H9 (cell line): ENCODE results near the gene FHL3. TPM values are rescaled to one million over a fixed set of nuclear protein-coding genes. Genes with fewer than 3 reads are reported as not detected.

Experiments
- DNase-seq: peaks from one replicate; pipeline ENCODE4 v3.0.0-alpha.2; 2017
- H2AFZ ChIP-seq: one replicate; pipeline ENCODE4 v1.6.1; 2013; ENCODE audit warnings: mild to moderate bottlenecking, low read length, control low read depth, moderate library complexity
- H2AK5ac ChIP-seq: 2 replicates; pipeline ENCODE4 v1.6.1; 2013; ENCODE audit warnings: low read length, control low read depth, mixed read lengths; ENCODE audit not compliant: insufficient read length
- H2BK120ac ChIP-seq: one replicate; pipeline ENCODE4 v1.6.1; 2013; ENCODE audit warnings: low read depth, mild to moderate bottlenecking, low read length, control low read depth, inconsistent platforms; ENCODE audit not compliant: poor library complexity, severe bottlenecking
- H2BK12ac ChIP-seq: 2 replicates; pipeline ENCODE4 v1.6.1; 2013; ENCODE audit warnings: low read length, control low read depth, mixed read lengths, low read depth; ENCODE audit not compliant: insufficient read length
- H2BK15ac ChIP-seq: 2 replicates; pipeline ENCODE4 v1.6.1; 2013; ENCODE audit warnings: low read depth, low read length, control low read depth
- H2BK20ac ChIP-seq: one replicate; pipeline ENCODE4 v1.6.1; 2013; ENCODE audit warnings: low read depth, mild to moderate bottlenecking, low read length, control low read depth, inconsistent platforms; ENCODE audit not compliant: poor library complexity, severe bottlenecking
- H2BK5ac ChIP-seq: 2 replicates; pipeline ENCODE4 v1.6.1; 2013; ENCODE audit warnings: low read length, control low read depth, mixed read lengths; ENCODE audit not compliant: insufficient read length
- H3K14ac ChIP-seq: 2 replicates; pipeline ENCODE4 v1.6.1; 2013; ENCODE audit warnings: low read length, control low read depth; ENCODE audit not compliant: insufficient read depth
- H3K18ac ChIP-seq: 2 replicates; pipeline ENCODE4 v1.6.1; 2013; ENCODE audit warnings: low read depth, mild to moderate bottlenecking, mixed read lengths, low read length, control low read depth; ENCODE audit not compliant: insufficient read length
- H3K23ac ChIP-seq: 2 replicates; pipeline ENCODE4 v1.6.1; 2013; ENCODE audit warnings: low read length, control low read depth, mixed read lengths, low read depth; ENCODE audit not compliant: insufficient read length
- H3K23me2 ChIP-seq: 2 replicates; pipeline ENCODE4 v1.6.1; 2013; ENCODE audit warnings: low read depth, mild to moderate bottlenecking, mixed read lengths, low read length, control low read depth; ENCODE audit not compliant: insufficient read length, poor library complexity, severe bottlenecking
- H3K27ac ChIP-seq: 2 replicates; pipeline ENCODE4 v1.5.1; 2013; ENCODE audit warnings: low read length, control low read depth, mixed read lengths, low read depth; ENCODE audit not compliant: insufficient read length
- H3K27me3 ChIP-seq: 2 replicates; pipeline ENCODE4 v1.6.1; 2013; ENCODE audit warnings: low read length, control low read depth, inconsistent platforms; ENCODE audit not compliant: insufficient read depth
- H3K4ac ChIP-seq: 2 replicates; pipeline ENCODE4 v1.6.1; 2013; ENCODE audit warnings: low read depth, mild to moderate bottlenecking, control low read depth, inconsistent platforms, low read length, moderate library complexity
- H3K4me1 ChIP-seq: 2 replicates; pipeline ENCODE4 v1.6.1; 2013; ENCODE audit warnings: low read length, control low read depth, inconsistent platforms; ENCODE audit not compliant: insufficient read depth
- H3K4me2 ChIP-seq: 2 replicates; pipeline ENCODE4 v1.6.1; 2013; ENCODE audit warnings: low read length, control low read depth, mixed read lengths; ENCODE audit not compliant: insufficient read length, insufficient read depth
- H3K56ac ChIP-seq: 2 replicates; pipeline ENCODE4 v1.6.1; 2013; ENCODE audit warnings: low read depth, mild to moderate bottlenecking, mixed read lengths, low read length, control low read depth; ENCODE audit not compliant: insufficient read length
- H3K79me1 ChIP-seq: 2 replicates; pipeline ENCODE4 v1.6.1; 2013; ENCODE audit warnings: low read depth, mild to moderate bottlenecking, moderate library complexity, low read length, control low read depth, inconsistent platforms; ENCODE audit not compliant: insufficient read depth, poor library complexity, severe bottlenecking
- H3K79me2 ChIP-seq: 2 replicates; pipeline ENCODE4 v1.6.1; 2013; ENCODE audit warnings: low read length, control low read depth, inconsistent platforms; ENCODE audit not compliant: insufficient read depth
- H3K9ac ChIP-seq: 2 replicates; pipeline ENCODE4 v1.6.1; 2013; ENCODE audit warnings: low read length, control low read depth, mixed read lengths; ENCODE audit not compliant: insufficient read length; ENCODE audit errors: extremely low read depth
- H3K9me3 ChIP-seq: one replicate; pipeline ENCODE4 v1.6.1; 2013; ENCODE audit warnings: low read depth, low read length, inconsistent platforms; ENCODE audit not compliant: control insufficient read depth
- H3T11ph ChIP-seq: one replicate; pipeline ENCODE4 v1.6.1; 2013; ENCODE audit warnings: mild to moderate bottlenecking, low read length, control low read depth, inconsistent platforms
- H4K20me1 ChIP-seq: one replicate; pipeline ENCODE4 v1.6.1; 2013; ENCODE audit not compliant: control insufficient read depth, insufficient read length, insufficient read depth
- H4K5ac ChIP-seq: 2 replicates; pipeline ENCODE4 v1.6.1; 2013; ENCODE audit warnings: low read depth, mild to moderate bottlenecking, mixed read lengths, low read length, control low read depth; ENCODE audit not compliant: insufficient read length
- H4K8ac ChIP-seq: replicated peaks from 2 replicates; pipeline ENCODE4 v1.6.1; 2013; ENCODE audit warnings: low read length, control low read depth, mixed read lengths, low read depth; ENCODE audit not compliant: insufficient read length
- H4K91ac ChIP-seq: 2 replicates; pipeline ENCODE4 v1.6.1; 2013; ENCODE audit warnings: low read depth, mild to moderate bottlenecking, moderate library complexity, mixed read lengths, low read length, control low read depth; ENCODE audit not compliant: insufficient read length
- H3K27ac Mint-ChIP-seq, 3 experiments: 2 replicates in 2 of 3; 3 replicates in 1 of 3; pipeline ENCODE4 v1.8.0; 2020 to 2021; ENCODE audit warnings: mixed read lengths in 3 of 3, mild to moderate bottlenecking in 1 of 3, moderate library complexity in 1 of 3
- H3K27me3 Mint-ChIP-seq: 2 replicates; pipeline ENCODE4 v1.8.0; 2021; ENCODE audit warnings: low read depth, mild to moderate bottlenecking, moderate library complexity, mixed read lengths
- H3K36me3 Mint-ChIP-seq, 3 experiments: 2 replicates in 2 of 3; 3 replicates in 1 of 3; pipeline ENCODE4 v1.8.0; 2020 to 2021; ENCODE audit warnings: low read depth in 3 of 3, mixed read lengths in 3 of 3; ENCODE audit not compliant: insufficient read depth in 1 of 3
- H3K4me1 Mint-ChIP-seq, 2 experiments: 2 replicates each; pipeline ENCODE4 v1.8.0; 2020; ENCODE audit warnings: mixed read lengths in 2 of 2
- H3K4me3 Mint-ChIP-seq, 2 experiments: 2 replicates in 1 of 2; 3 replicates in 1 of 2; pipeline ENCODE4 v1.8.0; 2020 to 2021; ENCODE audit warnings: mild to moderate bottlenecking in 2 of 2, mixed read lengths in 2 of 2, moderate library complexity in 1 of 2
- H3K9me3 Mint-ChIP-seq, 2 experiments: 2 replicates in 1 of 2; 3 replicates in 1 of 2; pipeline ENCODE4 v1.8.0; 2020; ENCODE audit warnings: mild to moderate bottlenecking in 2 of 2, mixed read lengths in 2 of 2, moderate library complexity in 1 of 2
- WGBS: extraction: QIAGEN DNeasy Blood & Tissue Kit; methylation state at CpG from one replicate; pipeline ENCODE4 v1.1.7; 2013; ENCODE audit warnings: missing lambda C conversion rate, low lambda C conversion rate, mixed read lengths; ENCODE audit not compliant: insufficient read length; ENCODE audit errors: extremely low coverage; 5-methylcytosine and 5-hydroxymethylcytosine counted together
- long read RNA-seq: library from polyadenylated mRNA; unstranded; transcript quantifications from one replicate; pipeline ENCODE4 v2.0.0, GENCODE V29; 2020
- total RNA-seq: library from RNA; stranded (reverse); gene quantifications from 2 replicates; pipeline ENCODE4 v1.2.1, GENCODE V29; 2021
- TF ChIP-seq, protein P1 (sequence below): fragments of 200-600 bp; sonication (generic); conservative IDR thresholded peaks from 3 replicates; pipeline ENCODE4 v1.8.0; 2021; ENCODE audit warnings: antibody characterized with exemption, mild to moderate bottlenecking

Gene FHL3, protein sequence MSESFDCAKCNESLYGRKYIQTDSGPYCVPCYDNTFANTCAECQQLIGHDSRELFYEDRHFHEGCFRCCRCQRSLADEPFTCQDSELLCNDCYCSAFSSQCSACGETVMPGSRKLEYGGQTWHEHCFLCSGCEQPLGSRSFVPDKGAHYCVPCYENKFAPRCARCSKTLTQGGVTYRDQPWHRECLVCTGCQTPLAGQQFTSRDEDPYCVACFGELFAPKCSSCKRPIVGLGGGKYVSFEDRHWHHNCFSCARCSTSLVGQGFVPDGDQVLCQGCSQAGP
- 32.8 and 34.2 TPM in 2 replicates for total RNA-seq
- long read RNA-seq, transcript FHL3-201 (6 exons, 1,647 nt), result major isoform, 39 of 90 reads
- long read RNA-seq, transcript FHL3-203 (6 exons, 1,091 nt), result minor isoform, 34 of 90 reads
- long read RNA-seq, partial matches to known transcripts, result 6 of 90 reads
- long read RNA-seq, other reads (novel, unspliced or antisense), result 9 of 90 reads

DNA sequence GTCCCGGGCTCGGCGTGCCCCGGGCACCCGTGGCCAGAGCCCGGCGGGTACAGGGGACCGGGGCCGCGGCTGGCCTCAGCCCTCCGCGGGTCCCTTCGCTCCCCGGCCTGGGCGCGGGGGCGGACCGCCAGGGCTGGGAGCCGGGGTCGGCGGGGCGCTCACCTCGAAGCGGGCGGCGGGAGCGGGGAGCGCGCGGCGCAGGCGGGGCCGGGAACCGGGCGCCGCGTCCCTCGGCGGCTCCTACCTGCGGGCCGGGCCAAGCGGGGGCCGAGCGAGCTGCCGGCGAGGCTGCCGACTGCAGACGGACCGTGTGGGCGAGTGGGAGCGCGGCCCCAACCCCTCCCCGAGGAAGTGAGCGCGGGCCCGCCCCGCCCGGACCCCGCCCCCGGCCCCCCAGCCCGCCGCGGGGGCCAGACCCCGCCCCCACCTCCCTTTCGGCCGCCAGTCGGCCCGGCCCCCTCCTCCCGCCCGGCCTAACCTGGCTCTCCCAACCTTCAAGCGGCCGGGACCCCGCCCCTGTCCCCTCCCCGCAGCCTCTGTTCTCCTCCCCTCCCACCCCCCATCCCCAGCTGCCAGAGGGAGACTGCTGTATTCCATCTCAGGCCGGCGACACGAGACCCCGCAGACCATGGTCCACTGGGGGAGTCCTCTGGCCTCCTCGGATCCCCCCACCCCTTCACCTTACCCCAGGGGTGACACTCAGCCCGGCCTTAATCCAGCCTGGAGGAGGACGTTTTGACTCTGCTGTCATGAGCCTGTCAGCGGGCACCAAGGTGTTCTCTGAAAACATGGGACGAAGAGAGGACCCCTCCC, at the start of gene FHL3:
Gene FHL3 (minus strand): TSS at position 320 of the 813 bp plus-strand sequence. CDS start 6,102 bp downstream, outside the sequence.
- Histone ChIP-seq H4K5ac (no peak within 1 kb of the TSS), H2BK12ac (no peak within 1 kb of the TSS), H3K4ac (no peak within 1 kb of the TSS), H3K4me2 (peak within 1 kb of the TSS; percentile 84), H2BK5ac (no peak within 1 kb of the TSS), H2BK120ac (no peak within 1 kb of the TSS), H2BK15ac (no peak within 1 kb of the TSS), H2BK20ac (no peak within 1 kb of the TSS), H2AFZ (no peak within 1 kb of the TSS), H3K79me1 (no peaks in the 10 kb centered on the region), H2AK5ac (no peak within 1 kb of the TSS), H3K79me2 (peaks cover 12% of the 10 kb centered on the region; the same call in 1 of the 2 replicates), H3K23me2 (peaks cover 9% of the 10 kb centered on the region), H4K91ac (no peak within 1 kb of the TSS), H3T11ph (no peak within 1 kb of the TSS), H3K27ac (no peak within 1 kb of the TSS), H4K20me1 (no peaks in the 10 kb centered on the region), H4K8ac (no peak within 1 kb of the TSS), H3K9me3 (no peaks in the 10 kb centered on the region), H3K27me3 (no peaks in the 10 kb centered on the region), H3K9ac (peak within 1 kb of the TSS; percentile 32), H3K4me1 (peaks cover 15% of the 10 kb centered on the region), H3K23ac (no peak within 1 kb of the TSS), H3K56ac (no peak within 1 kb of the TSS), H3K14ac (peak within 1 kb of the TSS; percentile 2), H3K18ac (no peak within 1 kb of the TSS)
- Mint-ChIP-seq H3K4me1 (peaks cover 55% of the 10 kb centered on the region in 2 experiments), H3K4me3 (peak within 1 kb of the TSS; percentile 71 to 81), H3K36me3 (peaks cover 0 to 2% (median 1%) of the 10 kb centered on the region in 3 experiments; a peak in 3 of 7 replicates), H3K27ac (peak within 1 kb of the TSS in 2 of 3 experiments; percentile 12 to 31; a peak in 3 of 7 replicates), H3K9me3 (no peaks in the 10 kb centered on the region), H3K27me3 (no peaks in the 10 kb centered on the region; the same call in 1 of the 2 replicates)
- DNase-seq, result peak; percentile 89
- TF ChIP-seq, protein P1, sequence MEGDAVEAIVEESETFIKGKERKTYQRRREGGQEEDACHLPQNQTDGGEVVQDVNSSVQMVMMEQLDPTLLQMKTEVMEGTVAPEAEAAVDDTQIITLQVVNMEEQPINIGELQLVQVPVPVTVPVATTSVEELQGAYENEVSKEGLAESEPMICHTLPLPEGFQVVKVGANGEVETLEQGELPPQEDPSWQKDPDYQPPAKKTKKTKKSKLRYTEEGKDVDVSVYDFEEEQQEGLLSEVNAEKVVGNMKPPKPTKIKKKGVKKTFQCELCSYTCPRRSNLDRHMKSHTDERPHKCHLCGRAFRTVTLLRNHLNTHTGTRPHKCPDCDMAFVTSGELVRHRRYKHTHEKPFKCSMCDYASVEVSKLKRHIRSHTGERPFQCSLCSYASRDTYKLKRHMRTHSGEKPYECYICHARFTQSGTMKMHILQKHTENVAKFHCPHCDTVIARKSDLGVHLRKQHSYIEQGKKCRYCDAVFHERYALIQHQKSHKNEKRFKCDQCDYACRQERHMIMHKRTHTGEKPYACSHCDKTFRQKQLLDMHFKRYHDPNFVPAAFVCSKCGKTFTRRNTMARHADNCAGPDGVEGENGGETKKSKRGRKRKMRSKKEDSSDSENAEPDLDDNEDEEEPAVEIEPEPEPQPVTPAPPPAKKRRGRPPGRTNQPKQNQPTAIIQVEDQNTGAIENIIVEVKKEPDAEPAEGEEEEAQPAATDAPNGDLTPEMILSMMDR, result no peak
- no CpG with 5 or more reads among the region's 83 CpGs for WGBS
